ENCODE measurements around the gene POU2F1. TPM values are rescaled to one million over a fixed set of nuclear protein-coding genes. Genes with fewer than 3 reads are reported as not detected.

The POU2F1 gene
- total and polyA plus RNA-seq, 2 experiments from 2014 or later = 38.8 to 66.1 TPM

DNA sequence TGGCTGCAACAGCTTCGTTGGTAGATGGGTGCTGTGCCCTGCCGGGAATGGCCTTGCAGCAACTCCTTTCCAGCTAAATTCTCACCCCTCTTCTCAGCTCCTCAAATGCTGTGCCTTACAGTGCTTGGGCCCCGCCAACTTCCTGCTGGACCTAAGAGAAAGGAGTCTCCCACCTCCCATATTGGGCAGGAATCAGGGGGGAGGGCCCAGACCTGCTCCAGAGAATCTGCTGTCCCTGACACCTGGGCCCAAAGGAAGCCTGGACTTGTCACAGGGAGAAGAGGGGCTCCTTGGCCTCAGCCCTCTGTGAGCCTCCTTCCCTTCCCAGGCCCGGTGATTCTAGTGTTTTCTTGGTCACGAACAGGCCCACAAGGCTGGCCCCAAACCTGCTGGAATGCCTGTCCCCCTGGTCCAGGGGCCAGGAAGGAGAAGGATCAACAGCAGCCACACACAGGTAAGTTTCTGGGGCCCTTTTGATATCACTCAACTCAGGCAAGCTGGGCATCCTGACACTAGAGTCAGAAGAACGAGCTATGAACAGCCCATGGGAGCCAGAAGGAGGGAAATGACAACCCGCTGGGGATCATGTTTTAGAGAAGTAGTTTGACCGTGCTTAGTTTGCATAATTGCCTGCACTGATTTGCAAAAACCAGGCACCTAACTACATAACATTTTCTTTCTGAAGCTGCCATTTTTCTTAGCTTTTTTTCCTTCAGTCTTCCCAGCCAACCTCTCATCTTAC, 211.4 kb downstream of the POU2F1 start (continued):
- TF ChIP-seq, protein P1, sequence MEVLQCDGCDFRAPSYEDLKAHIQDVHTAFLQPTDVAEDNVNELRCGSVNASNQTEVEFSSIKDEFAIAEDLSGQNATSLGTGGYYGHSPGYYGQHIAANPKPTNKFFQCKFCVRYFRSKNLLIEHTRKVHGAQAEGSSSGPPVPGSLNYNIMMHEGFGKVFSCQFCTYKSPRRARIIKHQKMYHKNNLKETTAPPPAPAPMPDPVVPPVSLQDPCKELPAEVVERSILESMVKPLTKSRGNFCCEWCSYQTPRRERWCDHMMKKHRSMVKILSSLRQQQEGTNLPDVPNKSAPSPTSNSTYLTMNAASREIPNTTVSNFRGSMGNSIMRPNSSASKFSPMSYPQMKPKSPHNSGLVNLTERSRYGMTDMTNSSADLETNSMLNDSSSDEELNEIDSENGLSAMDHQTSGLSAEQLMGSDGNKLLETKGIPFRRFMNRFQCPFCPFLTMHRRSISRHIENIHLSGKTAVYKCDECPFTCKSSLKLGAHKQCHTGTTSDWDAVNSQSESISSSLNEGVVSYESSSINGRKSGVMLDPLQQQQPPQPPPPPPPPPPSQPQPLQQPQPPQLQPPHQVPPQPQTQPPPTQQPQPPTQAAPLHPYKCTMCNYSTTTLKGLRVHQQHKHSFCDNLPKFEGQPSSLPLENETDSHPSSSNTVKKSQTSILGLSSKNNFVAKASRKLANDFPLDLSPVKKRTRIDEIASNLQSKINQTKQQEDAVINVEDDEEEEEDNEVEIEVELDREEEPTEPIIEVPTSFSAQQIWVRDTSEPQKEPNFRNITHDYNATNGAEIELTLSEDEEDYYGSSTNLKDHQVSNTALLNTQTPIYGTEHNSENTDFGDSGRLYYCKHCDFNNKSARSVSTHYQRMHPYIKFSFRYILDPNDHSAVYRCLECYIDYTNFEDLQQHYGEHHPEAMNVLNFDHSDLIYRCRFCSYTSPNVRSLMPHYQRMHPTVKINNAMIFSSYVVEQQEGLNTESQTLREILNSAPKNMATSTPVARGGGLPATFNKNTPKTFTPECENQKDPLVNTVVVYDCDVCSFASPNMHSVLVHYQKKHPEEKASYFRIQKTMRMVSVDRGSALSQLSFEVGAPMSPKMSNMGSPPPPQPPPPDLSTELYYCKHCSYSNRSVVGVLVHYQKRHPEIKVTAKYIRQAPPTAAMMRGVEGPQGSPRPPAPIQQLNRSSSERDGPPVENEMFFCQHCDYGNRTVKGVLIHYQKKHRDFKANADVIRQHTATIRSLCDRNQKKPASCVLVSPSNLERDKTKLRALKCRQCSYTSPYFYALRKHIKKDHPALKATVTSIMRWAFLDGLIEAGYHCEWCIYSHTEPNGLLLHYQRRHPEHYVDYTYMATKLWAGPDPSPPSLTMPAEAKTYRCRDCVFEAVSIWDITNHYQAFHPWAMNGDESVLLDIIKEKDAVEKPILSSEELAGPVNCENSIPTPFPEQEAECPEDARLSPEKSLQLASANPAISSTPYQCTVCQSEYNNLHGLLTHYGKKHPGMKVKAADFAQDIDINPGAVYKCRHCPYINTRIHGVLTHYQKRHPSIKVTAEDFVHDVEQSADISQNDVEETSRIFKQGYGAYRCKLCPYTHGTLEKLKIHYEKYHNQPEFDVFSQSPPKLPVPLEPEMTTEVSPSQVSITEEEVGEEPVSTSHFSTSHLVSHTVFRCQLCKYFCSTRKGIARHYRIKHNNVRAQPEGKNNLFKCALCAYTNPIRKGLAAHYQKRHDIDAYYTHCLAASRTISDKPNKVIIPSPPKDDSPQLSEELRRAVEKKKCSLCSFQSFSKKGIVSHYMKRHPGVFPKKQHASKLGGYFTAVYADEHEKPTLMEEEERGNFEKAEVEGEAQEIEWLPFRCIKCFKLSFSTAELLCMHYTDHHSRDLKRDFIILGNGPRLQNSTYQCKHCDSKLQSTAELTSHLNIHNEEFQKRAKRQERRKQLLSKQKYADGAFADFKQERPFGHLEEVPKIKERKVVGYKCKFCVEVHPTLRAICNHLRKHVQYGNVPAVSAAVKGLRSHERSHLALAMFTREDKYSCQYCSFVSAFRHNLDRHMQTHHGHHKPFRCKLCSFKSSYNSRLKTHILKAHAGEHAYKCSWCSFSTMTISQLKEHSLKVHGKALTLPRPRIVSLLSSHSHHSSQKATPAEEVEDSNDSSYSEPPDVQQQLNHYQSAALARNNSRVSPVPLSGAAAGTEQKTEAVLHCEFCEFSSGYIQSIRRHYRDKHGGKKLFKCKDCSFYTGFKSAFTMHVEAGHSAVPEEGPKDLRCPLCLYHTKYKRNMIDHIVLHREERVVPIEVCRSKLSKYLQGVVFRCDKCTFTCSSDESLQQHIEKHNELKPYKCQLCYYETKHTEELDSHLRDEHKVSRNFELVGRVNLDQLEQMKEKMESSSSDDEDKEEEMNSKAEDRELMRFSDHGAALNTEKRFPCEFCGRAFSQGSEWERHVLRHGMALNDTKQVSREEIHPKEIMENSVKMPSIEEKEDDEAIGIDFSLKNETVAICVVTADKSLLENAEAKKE (CRISPR knock-in tag; IDR thresholded peaks at IDR 0.05) = no peak
- TF ChIP-seq EZH2phosphoT487 (IDR thresholded peaks at IDR 0.05; ENCODE audit: unreplicated experiment) (no peak), ZNF331 (CRISPR knock-in tag; IDR thresholded peaks at IDR 0.05; ENCODE audit: low read depth) (no peak), ZNF114 (CRISPR knock-in tag; IDR thresholded peaks at IDR 0.05) (no peak), NANOG (IDR thresholded peaks at IDR 0.05; ENCODE audit: borderline replicate concordance) (no peak), JUNB (IDR thresholded peaks at IDR 0.05; ENCODE audit: unreplicated experiment) (no peak), CREB1 (CRISPR knock-in tag; IDR thresholded peaks at IDR 0.05; ENCODE audit: low read depth) (no peak), POLR2AphosphoS5 (IDR thresholded peaks at IDR 0.05; ENCODE audit: low read depth) (no peak)
- TF ChIP-seq, protein P2, sequence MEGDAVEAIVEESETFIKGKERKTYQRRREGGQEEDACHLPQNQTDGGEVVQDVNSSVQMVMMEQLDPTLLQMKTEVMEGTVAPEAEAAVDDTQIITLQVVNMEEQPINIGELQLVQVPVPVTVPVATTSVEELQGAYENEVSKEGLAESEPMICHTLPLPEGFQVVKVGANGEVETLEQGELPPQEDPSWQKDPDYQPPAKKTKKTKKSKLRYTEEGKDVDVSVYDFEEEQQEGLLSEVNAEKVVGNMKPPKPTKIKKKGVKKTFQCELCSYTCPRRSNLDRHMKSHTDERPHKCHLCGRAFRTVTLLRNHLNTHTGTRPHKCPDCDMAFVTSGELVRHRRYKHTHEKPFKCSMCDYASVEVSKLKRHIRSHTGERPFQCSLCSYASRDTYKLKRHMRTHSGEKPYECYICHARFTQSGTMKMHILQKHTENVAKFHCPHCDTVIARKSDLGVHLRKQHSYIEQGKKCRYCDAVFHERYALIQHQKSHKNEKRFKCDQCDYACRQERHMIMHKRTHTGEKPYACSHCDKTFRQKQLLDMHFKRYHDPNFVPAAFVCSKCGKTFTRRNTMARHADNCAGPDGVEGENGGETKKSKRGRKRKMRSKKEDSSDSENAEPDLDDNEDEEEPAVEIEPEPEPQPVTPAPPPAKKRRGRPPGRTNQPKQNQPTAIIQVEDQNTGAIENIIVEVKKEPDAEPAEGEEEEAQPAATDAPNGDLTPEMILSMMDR (conservative IDR thresholded peaks at IDR 0.05; ENCODE audit: low read depth in 2 of 2) = no peak
